ENCODE results near the gene C11orf52. TPM values are rescaled to one million over a fixed set of nuclear protein-coding genes. Genes with fewer than 3 reads are reported as not detected.
A peak's percentile ranks its signal among the peaks of the same experiment; 100 is the strongest.

The C11orf52 gene
- polyA plus RNA-seq, 3 donors: not detected

GRCh38 chr11:111941963-111942362 lies 23.2 kb downstream of the C11orf52 start:
- no peak for TF ChIP-seq CTCF (IDR thresholded peaks at IDR 0.05)
- H3K79me2 ChIP-seq (ENCODE audit: insufficient read depth, low read length): no peaks in the 10 kb centered on the region
- H3K4me3 Mint-ChIP-seq: no peak overlapping the region
- no peaks in the 10 kb centered on the region for H3K9me3 ChIP-seq (replicated peaks in 1 of 2; ENCODE audit: control insufficient read depth in 1 of 2, insufficient read depth in 1 of 2, low read length in 2 of 2)
- intact Hi-C loops (cut with micrococcal nuclease): no loop called here
- H3K4me1 Mint-ChIP-seq: peaks cover 34% of the 10 kb centered on the region
- DNase-seq: no peak
- H3K4me1 ChIP-seq (ENCODE audit: control insufficient read depth in 1 of 2, insufficient read depth in 2 of 2, low read length in 2 of 2): peaks cover 27 to 30% of the 10 kb centered on the region in 2 donors
- no peaks in the 10 kb centered on the region for H3K36me3 Mint-ChIP-seq
- WGBS (ENCODE audit: insufficient coverage): 84% methylated on average over 4 of the region's 5 CpGs
- H3K4me2 ChIP-seq (replicated peaks; ENCODE audit: extremely low read depth, low read length, poor library complexity, severe bottlenecking): no peak overlapping the region
- H3K9me3 Mint-ChIP-seq: no peaks in the 10 kb centered on the region
- no peak overlapping the region for H3K27ac Mint-ChIP-seq
- no peak overlapping the region for H2AFZ ChIP-seq (ENCODE audit: insufficient read depth, low read depth, low read length, poor library complexity, severe bottlenecking)
- H4K20me1 ChIP-seq (ENCODE audit: insufficient read depth, low read length): no peaks in the 10 kb centered on the region
- no peak overlapping the region for H3K9ac ChIP-seq (ENCODE audit: insufficient read depth, low read length, poor library complexity, severe bottlenecking)
- H3K36me3 ChIP-seq (replicated peaks in 1 of 2; ENCODE audit: control insufficient read depth in 1 of 2, insufficient read depth in 2 of 2, low read length in 2 of 2): no peaks in the 10 kb centered on the region
- H3K27me3 ChIP-seq (ENCODE audit: control insufficient read depth in 2 of 2, insufficient read depth in 2 of 2, low read length in 2 of 2): no peaks in the 10 kb centered on the region
- H3K27ac ChIP-seq (ENCODE audit: low read depth in 1 of 2, low read length in 2 of 2): no peak overlapping the region
- H3K27me3 Mint-ChIP-seq (ENCODE audit: low read depth in 3 of 3): peaks cover 0 to 4% (median 2%) of the 10 kb centered on the region in 3 donors
- no peak overlapping the region for H3K4me3 ChIP-seq (replicated peaks in 1 of 3; ENCODE audit: low read depth in 2 of 3, low read length in 3 of 3)

- Histone ChIP-seq H3K79me2 (ENCODE audit: insufficient read depth, low read length) (no peaks in the 10 kb centered on the region), H4K20me1 (ENCODE audit: insufficient read depth, low read length) (no peaks in the 10 kb centered on the region), H3K27ac (ENCODE audit: low read depth in 1 of 2, low read length in 2 of 2) (no peak overlapping the region), H3K27me3 (ENCODE audit: control insufficient read depth in 2 of 2, insufficient read depth in 2 of 2, low read length in 2 of 2) (no peaks in the 10 kb centered on the region), H3K4me2 (replicated peaks; ENCODE audit: extremely low read depth, low read length, poor library complexity, severe bottlenecking) (no peak overlapping the region), H3K36me3 (replicated peaks in 1 of 2; ENCODE audit: control insufficient read depth in 1 of 2, insufficient read depth in 2 of 2, low read length in 2 of 2) (no peaks in the 10 kb centered on the region), H3K9me3 (replicated peaks in 1 of 2; ENCODE audit: control insufficient read depth in 1 of 2, insufficient read depth in 1 of 2, low read length in 2 of 2) (no peaks in the 10 kb centered on the region), H2AFZ (ENCODE audit: insufficient read depth, low read depth, low read length, poor library complexity, severe bottlenecking) (no peak overlapping the region), H3K9ac (ENCODE audit: insufficient read depth, low read length, poor library complexity, severe bottlenecking) (no peak overlapping the region), H3K4me3 (replicated peaks in 1 of 3; ENCODE audit: low read depth in 2 of 3, low read length in 3 of 3) (no peak overlapping the region), H3K4me1 (ENCODE audit: control insufficient read depth in 1 of 2, insufficient read depth in 2 of 2, low read length in 2 of 2) (peaks cover 22 to 23% of the 10 kb centered on the region in 2 donors)
- no peaks in the 10 kb centered on the region for H3K9me3 Mint-ChIP-seq
- H3K27me3 Mint-ChIP-seq (ENCODE audit: low read depth in 3 of 3): peaks cover 0 to 2% (median 2%) of the 10 kb centered on the region in 3 donors
- H3K4me3 Mint-ChIP-seq: no peak overlapping the region
- 100% methylated on average over 3 of the region's 7 CpGs for WGBS (ENCODE audit: insufficient coverage)
- H3K4me1 Mint-ChIP-seq: peaks cover 31% of the 10 kb centered on the region
- no peaks in the 10 kb centered on the region for H3K36me3 Mint-ChIP-seq
- DNase-seq: peak in 1 of 3 donors; percentile 47
- intact Hi-C loops (cut with micrococcal nuclease): no loop called here
- no peak for TF ChIP-seq CTCF (IDR thresholded peaks at IDR 0.05)
- no peak overlapping the region for H3K27ac Mint-ChIP-seq
These were observed 24.1 kb downstream of the C11orf52 start for GRCh38 chr11:111942829-111943228.
